Esophagus muscularis mucosa (tissue), 3 donors: Measurements from ENCODE around the gene CCDC88A.

ENCODE experiments used
- CTCF ChIP-seq, 3 experiments: fragments of 200-600 bp in 2 of 3; fragments of 450-650 bp in 1 of 3; sonication (generic) in 2 of 3; IDR thresholded peaks; one replicate each; pipeline ENCODE4 v1.5.1; 2017 to 2019; ENCODE audit warnings: antibody characterized with exemption in 3 of 3, mild to moderate bottlenecking in 2 of 3, moderate library complexity in 1 of 3
- POLR2A ChIP-seq: fragments of 450-650 bp; IDR thresholded peaks from one replicate; pipeline ENCODE4 v1.6.1; 2017; ENCODE audit warnings: antibody characterized with exemption, moderate library complexity, mild to moderate bottlenecking, low read depth
- POLR2AphosphoS5 ChIP-seq, 2 donors: sonication (generic); formaldehyde crosslinking; IDR thresholded peaks; one replicate each; pipeline ENCODE4 v1.6.1; 2017; ENCODE audit warnings: antibody characterized with exemption in 2 of 2

- TF ChIP-seq POLR2A (no peak), CTCF (IDR thresholded peaks at IDR 0.05) (no peak), POLR2AphosphoS5 (IDR thresholded peaks at IDR 0.05) (no peak)
Observed at GRCh38 chr2:55357164-55357563, 62.5 kb downstream of the CCDC88A start.
